GM19193 (cell line): Measurements from ENCODE around the gene MRFAP1.

Experiments used
- POLR2A ChIP-seq: IDR thresholded peaks from 4 replicates; pipeline ENCODE4 v1.6.1; 2011; ENCODE audit not compliant: insufficient read depth, insufficient read length; ENCODE audit errors: extremely low read depth

Gene MRFAP1

GRCh38 chr4:6606465-6607235, 33.8 kb upstream of the MRFAP1 start:
- TF ChIP-seq POLR2A = no peak

DNA sequence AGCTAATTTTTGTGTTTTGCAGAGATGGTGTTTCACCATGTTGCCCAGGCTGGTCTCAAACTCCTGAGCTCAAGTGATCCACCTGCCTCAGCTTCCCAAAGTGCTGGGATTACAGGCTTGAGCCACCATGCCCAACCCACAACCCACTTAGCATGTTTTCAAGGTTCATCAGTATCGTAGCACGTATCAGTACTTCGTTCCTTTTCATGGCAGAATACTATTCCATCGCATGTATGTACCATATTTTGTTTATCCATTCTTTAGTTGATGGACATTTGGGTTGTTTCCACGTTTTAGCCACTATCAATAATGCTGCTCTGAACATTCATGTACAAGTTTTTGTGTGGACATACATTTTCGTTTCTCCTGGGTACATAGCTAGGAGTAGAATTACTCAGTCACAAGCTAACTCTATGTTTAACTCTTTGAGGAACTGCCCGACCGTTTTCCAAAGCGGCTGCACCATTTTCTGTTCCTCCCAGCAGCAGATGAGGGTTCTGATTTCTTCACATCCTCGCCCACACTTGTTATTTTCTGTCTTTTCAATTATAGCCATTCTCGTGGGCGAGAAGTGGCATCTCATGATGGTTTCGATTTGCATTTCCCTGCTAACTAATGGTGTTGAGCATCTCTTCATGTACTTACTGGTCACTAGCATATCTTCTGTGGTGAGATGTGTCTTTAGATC, 33.0 kb upstream of the MRFAP1 start:
- no peak for TF ChIP-seq POLR2A

GRCh38 chr4:6608758-6609414, 31.6 kb upstream of the MRFAP1 start:
- no peak for TF ChIP-seq POLR2A

DNA sequence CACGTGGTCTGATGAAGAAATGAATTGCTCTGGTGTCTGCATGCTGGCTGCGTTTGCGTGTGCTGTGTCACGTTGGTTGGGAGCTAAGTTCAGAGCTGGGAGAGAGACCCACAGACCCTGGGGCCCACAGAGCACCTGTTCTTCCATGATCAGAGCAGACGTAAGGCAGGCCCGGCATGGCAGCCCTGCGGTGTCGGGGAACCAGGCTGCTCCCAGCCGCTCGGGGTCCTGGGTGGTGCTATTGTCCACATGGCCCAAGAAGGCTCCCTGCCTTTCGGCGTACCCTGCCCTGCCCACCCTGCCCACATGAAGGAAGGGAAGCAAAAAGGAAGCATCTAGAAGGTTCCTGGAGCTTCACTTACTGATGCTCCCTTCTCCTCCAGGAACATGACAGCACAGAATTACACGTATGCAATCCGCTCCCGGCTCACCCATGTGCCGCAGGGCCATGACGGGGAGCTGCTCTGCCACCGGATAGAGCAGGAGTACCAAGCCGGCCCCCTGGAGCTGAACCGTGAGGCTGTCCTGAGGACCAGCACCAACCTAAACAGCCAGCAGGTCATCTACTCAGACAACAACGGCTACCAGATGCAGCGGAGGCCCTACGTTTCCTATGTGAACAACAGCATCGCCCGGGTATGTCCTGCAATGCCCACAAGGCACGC, 30.9 kb upstream of the MRFAP1 start:
- no peak for TF ChIP-seq POLR2A

GRCh38 chr4:6610856-6611430, 29.5 kb upstream of the MRFAP1 start:
- no peak for TF ChIP-seq POLR2A

DNA sequence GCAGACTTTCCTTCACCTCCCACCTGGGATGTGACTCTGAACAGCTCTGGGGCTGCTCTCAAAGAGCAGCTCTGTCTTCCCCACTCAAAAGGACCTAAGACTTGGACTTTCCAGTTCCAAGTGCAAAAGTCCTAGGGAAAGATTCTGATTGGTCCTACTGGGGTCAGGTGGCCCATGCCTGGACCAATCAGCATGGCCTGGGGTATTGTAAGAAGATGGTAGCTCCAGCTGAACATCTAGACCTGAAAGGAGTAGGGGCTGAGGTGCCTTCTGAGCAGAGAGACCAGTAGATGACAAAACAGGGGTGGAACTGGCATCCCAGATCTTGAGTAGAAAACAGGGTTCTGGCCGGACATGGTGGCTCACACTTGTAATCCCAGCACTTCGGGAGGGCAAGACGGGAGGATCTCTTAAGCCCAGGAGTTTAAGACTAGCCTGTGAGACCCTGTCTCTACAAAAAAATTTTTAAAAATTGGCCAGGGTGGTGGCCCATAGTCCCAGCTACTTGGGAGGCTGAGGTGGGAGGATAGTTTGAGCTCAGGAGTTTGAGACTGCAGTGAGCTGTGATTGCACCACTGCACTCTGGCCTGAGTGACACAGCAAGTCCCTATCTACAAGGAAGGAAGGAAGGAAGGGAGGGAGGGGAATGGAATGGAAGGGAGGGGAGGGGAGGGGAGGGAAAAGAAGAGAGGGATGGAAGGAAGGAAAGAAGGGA, 27.4 kb upstream of the MRFAP1 start:
- TF ChIP-seq POLR2A = no peak

GRCh38 chr4:6613676-6614651, 26.5 kb upstream of the MRFAP1 start:
- no peak for TF ChIP-seq POLR2A

GRCh38 chr4:6614701-6615230, 25.7 kb upstream of the MRFAP1 start:
- no peak for TF ChIP-seq POLR2A

- TF ChIP-seq POLR2A = no peak
These were observed 24.1 kb upstream of the MRFAP1 start for GRCh38 chr4:6616087-6616995.

DNA sequence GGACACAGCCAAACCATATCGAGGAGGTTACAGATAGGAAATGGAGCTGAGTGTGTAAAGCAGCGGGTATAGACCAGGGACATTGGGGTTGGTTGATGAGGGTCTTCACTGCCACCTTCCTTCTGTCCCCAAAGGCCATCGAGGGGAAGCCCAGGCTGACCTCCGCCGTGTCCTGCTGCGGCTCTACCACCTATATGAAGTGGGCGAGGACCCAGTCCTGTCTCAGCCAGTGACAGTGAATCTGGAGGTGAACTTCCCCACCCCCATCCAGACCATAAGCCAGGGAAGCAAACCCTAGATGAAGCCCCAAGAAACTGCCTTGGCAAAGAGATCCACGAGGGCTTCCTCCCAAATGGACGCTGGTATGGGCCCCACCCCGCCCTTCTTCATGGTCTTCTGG, 23.2 kb upstream of the MRFAP1 start:
- TF ChIP-seq POLR2A = no peak

DNA sequence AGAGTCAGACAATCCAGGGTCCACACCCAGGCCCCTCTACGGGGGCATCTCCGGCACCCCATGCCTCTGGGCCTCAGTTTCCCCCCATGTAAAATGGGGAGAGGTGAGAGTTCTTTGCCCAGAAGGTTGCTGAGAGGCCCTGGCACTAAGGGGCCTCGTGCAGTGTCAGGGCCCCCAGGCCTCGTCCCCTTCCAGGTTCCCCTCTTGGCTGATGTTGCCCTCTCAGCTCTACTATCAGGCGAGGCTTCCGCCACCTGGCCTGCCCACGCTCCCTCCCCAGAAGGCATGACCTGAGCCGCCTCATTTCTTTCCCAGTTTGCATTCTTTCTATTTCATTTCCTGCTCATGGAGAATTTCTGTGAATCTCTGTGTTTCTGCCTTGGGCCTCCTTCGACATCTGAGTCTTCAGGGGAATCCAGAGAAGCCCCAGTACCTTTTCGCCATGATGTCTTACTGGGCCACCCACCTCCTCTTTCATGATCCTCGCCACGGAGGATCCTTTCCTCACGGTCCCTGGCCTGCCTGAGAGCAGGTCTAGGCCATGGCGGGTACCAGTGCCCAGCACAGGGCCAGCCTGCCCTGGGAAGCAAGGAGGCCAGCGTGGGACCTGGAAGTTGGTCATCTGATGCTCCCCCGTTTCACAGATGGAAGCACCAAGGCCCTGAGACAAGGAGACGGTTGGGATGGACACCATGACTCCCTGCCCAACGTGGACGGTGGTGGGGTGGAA, 21.9 kb upstream of the MRFAP1 start:
- no peak for TF ChIP-seq POLR2A
